Stimulated activated CD4-positive, alpha-beta T cell treated with anti-CD3 and anti-CD28 coated beads, Interleukin-15, amount 100 ng/mL, for 24 hours (primary cell): ENCODE data around the gene PLAAT4.
"Not testable (repeated sequence)": the region's sequence is repeated elsewhere in the genome, so short reads cannot be mapped to it uniquely, and the experiment has no call there.

Source experiments
- DNase-seq: peaks from one replicate; pipeline ENCODE4 v3.0.0-alpha.2; 2020

PLAAT4 gene

GRCh38 chr11:63547061-63547460 lies 10.5 kb downstream of the PLAAT4 start:
- DNase-seq: no peak

GRCh38 chr11:63548178-63548577 lies 11.6 kb downstream of the PLAAT4 start:
- DNase-seq: no peak

GRCh38 chr11:63549411-63549810 lies 12.8 kb downstream of the PLAAT4 start:
- no peak for DNase-seq

GRCh38 chr11:63550156-63550700 lies 13.6 kb downstream of the PLAAT4 start:
- not testable (repeated sequence) for DNase-seq

GRCh38 chr11:63551091-63551888 lies 14.7 kb downstream of the PLAAT4 start:
- DNase-seq: no peak

- no peak for DNase-seq
Measured at GRCh38 chr11:63551889-63552266, 15.3 kb downstream of the PLAAT4 start.

GRCh38 chr11:63552921-63553320 lies 16.3 kb downstream of the PLAAT4 start:
- DNase-seq: no peak

- peak; percentile 59 for DNase-seq
Measured at GRCh38 chr11:63553759-63554158, 17.2 kb downstream of the PLAAT4 start.

GRCh38 chr11:63554877-63555223 lies 18.2 kb downstream of the PLAAT4 start:
- DNase-seq: no peak

GRCh38 chr11:63556404-63557013 lies 19.9 kb downstream of the PLAAT4 start:
- DNase-seq: no peak

- DNase-seq: no peak
Measured at GRCh38 chr11:63557570-63557969, 21.0 kb downstream of the PLAAT4 start.

- DNase-seq: no peak
Measured at GRCh38 chr11:63558459-63559157, 22.0 kb downstream of the PLAAT4 start.

- no peak for DNase-seq
Measured at GRCh38 chr11:63560506-63561180, 24.0 kb downstream of the PLAAT4 start.

GRCh38 chr11:63563201-63564055 lies 26.8 kb downstream of the PLAAT4 start, which contains the start of gene PLAAT2:
TSS of gene PLAAT2 (minus strand) at chr11:63563379. CDS start at chr11:63563324, 55 bp downstream.
- DNase-seq: no peak

- peak; percentile 29 for DNase-seq
Measured at GRCh38 chr11:63564056-63564774, 27.6 kb downstream of the PLAAT4 start.

GRCh38 chr11:63564784-63565350 lies 28.3 kb downstream of the PLAAT4 start:
- DNase-seq: no peak

GRCh38 chr11:63567044-63567840 lies 30.6 kb downstream of the PLAAT4 start:
- peak; percentile 61 for DNase-seq

- DNase-seq: no peak
Measured at GRCh38 chr11:63569570-63569969, 33.0 kb downstream of the PLAAT4 start.

- no peak for DNase-seq
Measured at GRCh38 chr11:63572026-63572688, 35.5 kb downstream of the PLAAT4 start.
